ENCODE results near the gene COLEC11. TPM values are rescaled to one million over a fixed set of nuclear protein-coding genes. Genes with fewer than 3 reads are reported as not detected.

Gene COLEC11
- total and polyA plus RNA-seq, 2 experiments from 2014 or later = 1.3 to 1.5 TPM

DNA sequence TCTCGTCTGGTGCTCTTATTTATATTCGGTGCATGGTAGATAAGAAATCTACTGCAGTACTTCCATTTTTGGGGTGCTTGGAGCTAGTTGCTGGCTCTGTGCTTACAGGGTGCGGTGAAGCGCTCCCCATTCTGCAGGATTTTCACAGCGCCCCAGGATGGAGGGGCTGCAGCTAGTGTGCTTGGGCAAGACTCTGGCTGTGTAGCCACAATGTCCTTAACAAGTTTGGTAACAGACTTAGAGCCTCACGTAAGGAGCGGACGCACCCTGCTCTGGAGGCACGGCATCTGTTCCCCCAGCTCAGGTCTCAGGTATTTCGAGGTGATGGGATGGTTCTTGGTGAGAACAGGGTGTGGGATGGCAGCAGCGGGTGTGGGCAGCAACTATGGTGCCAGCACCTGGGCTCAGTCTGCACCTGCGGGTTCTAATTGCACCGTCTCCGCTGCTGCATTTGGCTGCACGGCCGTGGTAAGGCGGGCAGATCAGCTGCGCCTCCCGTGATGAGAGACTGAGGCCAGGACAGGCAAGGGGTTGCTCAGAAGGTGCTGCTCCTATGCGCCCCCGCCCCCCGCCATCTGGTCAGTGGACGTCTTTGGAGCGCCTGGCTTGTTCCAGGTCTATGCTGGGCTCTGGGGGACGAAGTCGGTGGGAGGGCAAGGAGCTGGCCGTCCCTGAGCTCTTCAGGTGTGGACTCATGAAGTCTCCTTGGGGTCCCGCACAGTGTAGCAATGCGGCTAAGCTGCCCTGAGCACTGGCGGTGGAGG lies 43.0 kb downstream of the COLEC11 start:
- H3K9me2 ChIP-seq (ENCODE audit: insufficient read depth) = no peaks in the 10 kb centered on the region
- H4K20me1 ChIP-seq (replicated peaks; ENCODE audit: insufficient read depth) = no peaks in the 10 kb centered on the region
- H3K4me1 ChIP-seq (ENCODE audit: insufficient read depth) = no peaks in the 10 kb centered on the region
- H3K4me3 Mint-ChIP-seq = no peak overlapping the region
- no peaks in the 10 kb centered on the region for H3K9me3 Mint-ChIP-seq
- peaks cover 15% of the 10 kb centered on the region for H3K27me3 Mint-ChIP-seq (ENCODE audit: insufficient read depth, low read depth, poor library complexity)
- TF ChIP-seq NANOG (IDR thresholded peaks at IDR 0.05; ENCODE audit: borderline replicate concordance) = no peak
- TF ChIP-seq EZH2phosphoT487 (IDR thresholded peaks at IDR 0.05; ENCODE audit: unreplicated experiment) = no peak
- no peak for TF ChIP-seq POLR2AphosphoS5 (IDR thresholded peaks at IDR 0.05; ENCODE audit: low read depth)
- no peak for TF ChIP-seq ZNF114 (CRISPR knock-in tag; IDR thresholded peaks at IDR 0.05)
- TF ChIP-seq, protein P1, sequence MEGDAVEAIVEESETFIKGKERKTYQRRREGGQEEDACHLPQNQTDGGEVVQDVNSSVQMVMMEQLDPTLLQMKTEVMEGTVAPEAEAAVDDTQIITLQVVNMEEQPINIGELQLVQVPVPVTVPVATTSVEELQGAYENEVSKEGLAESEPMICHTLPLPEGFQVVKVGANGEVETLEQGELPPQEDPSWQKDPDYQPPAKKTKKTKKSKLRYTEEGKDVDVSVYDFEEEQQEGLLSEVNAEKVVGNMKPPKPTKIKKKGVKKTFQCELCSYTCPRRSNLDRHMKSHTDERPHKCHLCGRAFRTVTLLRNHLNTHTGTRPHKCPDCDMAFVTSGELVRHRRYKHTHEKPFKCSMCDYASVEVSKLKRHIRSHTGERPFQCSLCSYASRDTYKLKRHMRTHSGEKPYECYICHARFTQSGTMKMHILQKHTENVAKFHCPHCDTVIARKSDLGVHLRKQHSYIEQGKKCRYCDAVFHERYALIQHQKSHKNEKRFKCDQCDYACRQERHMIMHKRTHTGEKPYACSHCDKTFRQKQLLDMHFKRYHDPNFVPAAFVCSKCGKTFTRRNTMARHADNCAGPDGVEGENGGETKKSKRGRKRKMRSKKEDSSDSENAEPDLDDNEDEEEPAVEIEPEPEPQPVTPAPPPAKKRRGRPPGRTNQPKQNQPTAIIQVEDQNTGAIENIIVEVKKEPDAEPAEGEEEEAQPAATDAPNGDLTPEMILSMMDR (conservative IDR thresholded peaks at IDR 0.05; ENCODE audit: low read depth in 2 of 2) = no peak
- TF ChIP-seq, protein P2, sequence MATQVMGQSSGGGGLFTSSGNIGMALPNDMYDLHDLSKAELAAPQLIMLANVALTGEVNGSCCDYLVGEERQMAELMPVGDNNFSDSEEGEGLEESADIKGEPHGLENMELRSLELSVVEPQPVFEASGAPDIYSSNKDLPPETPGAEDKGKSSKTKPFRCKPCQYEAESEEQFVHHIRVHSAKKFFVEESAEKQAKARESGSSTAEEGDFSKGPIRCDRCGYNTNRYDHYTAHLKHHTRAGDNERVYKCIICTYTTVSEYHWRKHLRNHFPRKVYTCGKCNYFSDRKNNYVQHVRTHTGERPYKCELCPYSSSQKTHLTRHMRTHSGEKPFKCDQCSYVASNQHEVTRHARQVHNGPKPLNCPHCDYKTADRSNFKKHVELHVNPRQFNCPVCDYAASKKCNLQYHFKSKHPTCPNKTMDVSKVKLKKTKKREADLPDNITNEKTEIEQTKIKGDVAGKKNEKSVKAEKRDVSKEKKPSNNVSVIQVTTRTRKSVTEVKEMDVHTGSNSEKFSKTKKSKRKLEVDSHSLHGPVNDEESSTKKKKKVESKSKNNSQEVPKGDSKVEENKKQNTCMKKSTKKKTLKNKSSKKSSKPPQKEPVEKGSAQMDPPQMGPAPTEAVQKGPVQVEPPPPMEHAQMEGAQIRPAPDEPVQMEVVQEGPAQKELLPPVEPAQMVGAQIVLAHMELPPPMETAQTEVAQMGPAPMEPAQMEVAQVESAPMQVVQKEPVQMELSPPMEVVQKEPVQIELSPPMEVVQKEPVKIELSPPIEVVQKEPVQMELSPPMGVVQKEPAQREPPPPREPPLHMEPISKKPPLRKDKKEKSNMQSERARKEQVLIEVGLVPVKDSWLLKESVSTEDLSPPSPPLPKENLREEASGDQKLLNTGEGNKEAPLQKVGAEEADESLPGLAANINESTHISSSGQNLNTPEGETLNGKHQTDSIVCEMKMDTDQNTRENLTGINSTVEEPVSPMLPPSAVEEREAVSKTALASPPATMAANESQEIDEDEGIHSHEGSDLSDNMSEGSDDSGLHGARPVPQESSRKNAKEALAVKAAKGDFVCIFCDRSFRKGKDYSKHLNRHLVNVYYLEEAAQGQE (IDR thresholded peaks at IDR 0.05; ENCODE audit: unreplicated experiment) = no peak
- TF ChIP-seq EZH2 (IDR thresholded peaks at IDR 0.05; ENCODE audit: low read depth, unreplicated experiment) = no peak
- TF ChIP-seq, protein P3, sequence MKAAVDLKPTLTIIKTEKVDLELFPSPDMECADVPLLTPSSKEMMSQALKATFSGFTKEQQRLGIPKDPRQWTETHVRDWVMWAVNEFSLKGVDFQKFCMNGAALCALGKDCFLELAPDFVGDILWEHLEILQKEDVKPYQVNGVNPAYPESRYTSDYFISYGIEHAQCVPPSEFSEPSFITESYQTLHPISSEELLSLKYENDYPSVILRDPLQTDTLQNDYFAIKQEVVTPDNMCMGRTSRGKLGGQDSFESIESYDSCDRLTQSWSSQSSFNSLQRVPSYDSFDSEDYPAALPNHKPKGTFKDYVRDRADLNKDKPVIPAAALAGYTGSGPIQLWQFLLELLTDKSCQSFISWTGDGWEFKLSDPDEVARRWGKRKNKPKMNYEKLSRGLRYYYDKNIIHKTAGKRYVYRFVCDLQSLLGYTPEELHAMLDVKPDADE (IDR thresholded peaks at IDR 0.05) = no peak
- TF ChIP-seq STAT1 (IDR thresholded peaks at IDR 0.05; ENCODE audit: unreplicated experiment) = no peak
- TF ChIP-seq, protein P4, sequence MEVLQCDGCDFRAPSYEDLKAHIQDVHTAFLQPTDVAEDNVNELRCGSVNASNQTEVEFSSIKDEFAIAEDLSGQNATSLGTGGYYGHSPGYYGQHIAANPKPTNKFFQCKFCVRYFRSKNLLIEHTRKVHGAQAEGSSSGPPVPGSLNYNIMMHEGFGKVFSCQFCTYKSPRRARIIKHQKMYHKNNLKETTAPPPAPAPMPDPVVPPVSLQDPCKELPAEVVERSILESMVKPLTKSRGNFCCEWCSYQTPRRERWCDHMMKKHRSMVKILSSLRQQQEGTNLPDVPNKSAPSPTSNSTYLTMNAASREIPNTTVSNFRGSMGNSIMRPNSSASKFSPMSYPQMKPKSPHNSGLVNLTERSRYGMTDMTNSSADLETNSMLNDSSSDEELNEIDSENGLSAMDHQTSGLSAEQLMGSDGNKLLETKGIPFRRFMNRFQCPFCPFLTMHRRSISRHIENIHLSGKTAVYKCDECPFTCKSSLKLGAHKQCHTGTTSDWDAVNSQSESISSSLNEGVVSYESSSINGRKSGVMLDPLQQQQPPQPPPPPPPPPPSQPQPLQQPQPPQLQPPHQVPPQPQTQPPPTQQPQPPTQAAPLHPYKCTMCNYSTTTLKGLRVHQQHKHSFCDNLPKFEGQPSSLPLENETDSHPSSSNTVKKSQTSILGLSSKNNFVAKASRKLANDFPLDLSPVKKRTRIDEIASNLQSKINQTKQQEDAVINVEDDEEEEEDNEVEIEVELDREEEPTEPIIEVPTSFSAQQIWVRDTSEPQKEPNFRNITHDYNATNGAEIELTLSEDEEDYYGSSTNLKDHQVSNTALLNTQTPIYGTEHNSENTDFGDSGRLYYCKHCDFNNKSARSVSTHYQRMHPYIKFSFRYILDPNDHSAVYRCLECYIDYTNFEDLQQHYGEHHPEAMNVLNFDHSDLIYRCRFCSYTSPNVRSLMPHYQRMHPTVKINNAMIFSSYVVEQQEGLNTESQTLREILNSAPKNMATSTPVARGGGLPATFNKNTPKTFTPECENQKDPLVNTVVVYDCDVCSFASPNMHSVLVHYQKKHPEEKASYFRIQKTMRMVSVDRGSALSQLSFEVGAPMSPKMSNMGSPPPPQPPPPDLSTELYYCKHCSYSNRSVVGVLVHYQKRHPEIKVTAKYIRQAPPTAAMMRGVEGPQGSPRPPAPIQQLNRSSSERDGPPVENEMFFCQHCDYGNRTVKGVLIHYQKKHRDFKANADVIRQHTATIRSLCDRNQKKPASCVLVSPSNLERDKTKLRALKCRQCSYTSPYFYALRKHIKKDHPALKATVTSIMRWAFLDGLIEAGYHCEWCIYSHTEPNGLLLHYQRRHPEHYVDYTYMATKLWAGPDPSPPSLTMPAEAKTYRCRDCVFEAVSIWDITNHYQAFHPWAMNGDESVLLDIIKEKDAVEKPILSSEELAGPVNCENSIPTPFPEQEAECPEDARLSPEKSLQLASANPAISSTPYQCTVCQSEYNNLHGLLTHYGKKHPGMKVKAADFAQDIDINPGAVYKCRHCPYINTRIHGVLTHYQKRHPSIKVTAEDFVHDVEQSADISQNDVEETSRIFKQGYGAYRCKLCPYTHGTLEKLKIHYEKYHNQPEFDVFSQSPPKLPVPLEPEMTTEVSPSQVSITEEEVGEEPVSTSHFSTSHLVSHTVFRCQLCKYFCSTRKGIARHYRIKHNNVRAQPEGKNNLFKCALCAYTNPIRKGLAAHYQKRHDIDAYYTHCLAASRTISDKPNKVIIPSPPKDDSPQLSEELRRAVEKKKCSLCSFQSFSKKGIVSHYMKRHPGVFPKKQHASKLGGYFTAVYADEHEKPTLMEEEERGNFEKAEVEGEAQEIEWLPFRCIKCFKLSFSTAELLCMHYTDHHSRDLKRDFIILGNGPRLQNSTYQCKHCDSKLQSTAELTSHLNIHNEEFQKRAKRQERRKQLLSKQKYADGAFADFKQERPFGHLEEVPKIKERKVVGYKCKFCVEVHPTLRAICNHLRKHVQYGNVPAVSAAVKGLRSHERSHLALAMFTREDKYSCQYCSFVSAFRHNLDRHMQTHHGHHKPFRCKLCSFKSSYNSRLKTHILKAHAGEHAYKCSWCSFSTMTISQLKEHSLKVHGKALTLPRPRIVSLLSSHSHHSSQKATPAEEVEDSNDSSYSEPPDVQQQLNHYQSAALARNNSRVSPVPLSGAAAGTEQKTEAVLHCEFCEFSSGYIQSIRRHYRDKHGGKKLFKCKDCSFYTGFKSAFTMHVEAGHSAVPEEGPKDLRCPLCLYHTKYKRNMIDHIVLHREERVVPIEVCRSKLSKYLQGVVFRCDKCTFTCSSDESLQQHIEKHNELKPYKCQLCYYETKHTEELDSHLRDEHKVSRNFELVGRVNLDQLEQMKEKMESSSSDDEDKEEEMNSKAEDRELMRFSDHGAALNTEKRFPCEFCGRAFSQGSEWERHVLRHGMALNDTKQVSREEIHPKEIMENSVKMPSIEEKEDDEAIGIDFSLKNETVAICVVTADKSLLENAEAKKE (CRISPR knock-in tag; IDR thresholded peaks at IDR 0.05) = no peak
- no peak for TF ChIP-seq ZNF331 (CRISPR knock-in tag; IDR thresholded peaks at IDR 0.05; ENCODE audit: low read depth)
- no peak for TF ChIP-seq JUNB (IDR thresholded peaks at IDR 0.05; ENCODE audit: unreplicated experiment)
- no peak for TF ChIP-seq CREB1 (CRISPR knock-in tag; IDR thresholded peaks at IDR 0.05; ENCODE audit: low read depth)
- DNase-seq (ENCODE audit: low spot score) (no peak), ATAC-seq (no peak)
- no peaks in the 10 kb centered on the region for H3K79me2 ChIP-seq (replicated peaks; ENCODE audit: insufficient read depth)
- H3K4me1 Mint-ChIP-seq = peaks cover 4% of the 10 kb centered on the region; the same call in 2 of the 3 replicates
- no peaks in the 10 kb centered on the region for H3K36me3 ChIP-seq (ENCODE audit: insufficient read depth)
- no peak overlapping the region for H3K27ac Mint-ChIP-seq
- no peak overlapping the region for H3K4me2 ChIP-seq
- H3K27me3 ChIP-seq (ENCODE audit: insufficient read depth) = no peaks in the 10 kb centered on the region
- no peak overlapping the region for H3K27ac ChIP-seq (ENCODE audit: low read depth)
- H3F3A ChIP-seq (replicated peaks; ENCODE audit: low read depth) = no peaks in the 10 kb centered on the region
- no peak overlapping the region for H3K4me3 ChIP-seq
- no peak overlapping the region for H2AFZ ChIP-seq
- H3K36me3 Mint-ChIP-seq (ENCODE audit: low read depth) = no peaks in the 10 kb centered on the region; the same call in 2 of the 3 replicates

Data from GM23338 (cell line).